Fibroblast of the conjunctiva (primary cell): ENCODE measurements around the gene OPRPN.

Experiments used
- DNase-seq: peaks from one replicate; pipeline ENCODE4 v3.0.0-alpha.2; 2010; ENCODE audit warnings: low read depth

Gene OPRPN, protein sequence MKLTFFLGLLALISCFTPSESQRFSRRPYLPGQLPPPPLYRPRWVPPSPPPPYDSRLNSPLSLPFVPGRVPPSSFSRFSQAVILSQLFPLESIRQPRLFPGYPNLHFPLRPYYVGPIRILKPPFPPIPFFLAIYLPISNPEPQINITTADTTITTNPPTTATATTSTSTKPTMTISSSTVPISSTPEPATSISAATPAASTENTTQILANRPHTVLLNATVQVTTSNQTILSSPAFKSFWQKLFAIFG

DNA sequence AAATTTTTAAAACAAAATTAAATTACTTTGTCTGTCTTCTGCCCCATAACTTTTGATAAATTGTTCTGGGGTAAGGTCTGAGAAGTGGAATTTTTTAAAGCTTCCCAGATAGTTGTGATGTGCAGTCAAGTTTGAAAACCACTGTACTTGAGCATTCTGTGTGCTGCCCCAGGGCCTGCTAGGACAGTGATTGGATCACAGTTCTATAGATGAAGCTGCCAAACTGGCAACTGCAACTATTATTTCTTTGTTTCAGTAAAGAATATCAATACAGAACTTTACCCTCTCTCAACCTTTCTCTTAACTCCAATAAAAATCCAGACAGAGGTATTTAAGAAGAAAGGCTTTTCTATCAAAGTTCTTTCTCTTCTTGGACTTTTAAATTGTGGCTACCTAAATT, at the start of gene OPRPN:
Gene OPRPN, plus strand, starts transcription at position 361 of the 400 bp plus-strand sequence. CDS start 1,346 bp downstream, outside the sequence.
- DNase-seq: no peak

DNA sequence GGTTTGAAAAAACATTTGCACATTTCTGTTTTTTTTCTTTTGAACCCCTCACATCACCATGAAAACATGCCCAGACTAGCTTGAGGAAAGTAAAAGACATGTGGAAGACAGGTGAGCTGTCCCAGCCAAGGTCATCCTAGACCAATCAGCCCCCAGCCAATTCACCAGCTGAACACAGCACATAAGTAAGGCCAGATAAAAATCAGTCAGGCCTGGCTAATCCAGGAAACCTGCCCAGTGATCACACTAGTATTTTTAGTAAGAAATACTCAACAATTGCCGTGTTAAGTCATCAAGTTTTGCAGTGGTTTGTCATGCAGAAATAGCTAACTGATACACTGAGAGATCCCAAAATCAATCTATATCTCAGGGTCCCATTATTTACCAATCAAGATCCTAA, 41.6 kb upstream of the OPRPN start:
- DNase-seq: no peak

DNA sequence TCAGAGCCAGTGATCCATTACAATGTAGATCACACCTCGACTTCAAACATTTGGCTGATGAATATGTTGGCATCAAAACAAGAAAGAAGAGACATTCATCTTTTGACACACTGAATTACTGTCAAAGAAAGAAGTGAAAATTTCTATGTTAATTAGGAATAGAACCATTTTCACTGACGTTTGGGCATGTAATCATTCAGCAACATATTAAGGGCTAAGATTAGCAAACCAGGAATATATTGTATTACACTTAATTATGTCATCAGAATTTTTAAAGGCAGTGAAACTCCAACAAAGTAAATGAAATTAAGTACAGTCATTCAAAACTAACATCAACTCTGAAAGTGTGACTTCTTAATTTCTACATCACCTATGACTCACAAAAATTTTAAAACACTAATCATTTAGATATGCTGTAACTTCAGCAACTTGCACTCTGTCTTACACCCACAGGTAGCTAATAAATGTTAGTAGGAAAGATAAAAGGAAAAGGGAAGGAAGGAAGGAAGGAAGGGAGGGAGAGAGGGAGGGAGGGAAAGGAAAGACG, 38.6 kb upstream of the OPRPN start:
- no peak for DNase-seq

DNA sequence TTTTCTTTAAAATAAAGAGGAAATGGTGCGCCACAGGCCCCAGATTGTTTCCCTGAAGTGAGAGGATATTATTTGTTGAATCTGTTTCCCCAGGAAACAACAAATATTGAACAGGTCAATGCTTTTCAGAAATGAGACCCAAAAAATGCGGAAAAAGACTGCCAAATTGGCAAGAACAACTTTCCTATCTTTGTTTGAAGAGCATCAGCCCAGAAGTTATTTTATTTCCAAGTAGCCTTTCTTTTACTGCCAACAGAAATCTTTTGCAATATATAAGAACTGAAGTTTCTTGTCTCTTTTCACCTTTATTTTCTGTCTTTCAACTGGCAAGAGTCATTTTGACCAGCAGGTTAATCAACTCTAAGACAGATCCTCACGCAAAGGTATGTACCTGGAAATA, 37.3 kb upstream of the OPRPN start, which contains the start of gene SMR3A:
Gene SMR3A, plus strand, starts transcription at position 301 of the 400 bp plus-strand sequence. CDS start 1,356 bp downstream, outside the sequence.
- no peak for DNase-seq

DNA sequence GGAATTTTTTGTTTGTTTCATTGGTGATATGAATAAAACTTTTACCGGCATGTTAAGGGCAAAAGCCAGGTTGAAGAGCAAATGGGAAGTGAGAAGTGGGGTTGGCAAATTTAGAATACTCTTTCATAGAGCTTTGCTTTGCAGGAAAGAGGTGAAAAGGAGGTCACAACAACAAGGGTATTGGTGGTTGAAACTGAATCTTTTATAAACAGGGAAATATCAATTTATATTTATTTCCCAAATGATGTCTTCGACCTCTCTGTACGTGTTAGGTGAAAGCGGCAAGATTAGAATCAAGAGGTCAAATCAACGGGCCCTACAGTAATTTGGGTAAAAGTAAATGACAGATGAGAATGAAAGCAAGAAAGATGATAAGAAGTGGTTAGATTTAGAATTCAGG, 33.7 kb upstream of the OPRPN start:
- no peak for DNase-seq

DNA sequence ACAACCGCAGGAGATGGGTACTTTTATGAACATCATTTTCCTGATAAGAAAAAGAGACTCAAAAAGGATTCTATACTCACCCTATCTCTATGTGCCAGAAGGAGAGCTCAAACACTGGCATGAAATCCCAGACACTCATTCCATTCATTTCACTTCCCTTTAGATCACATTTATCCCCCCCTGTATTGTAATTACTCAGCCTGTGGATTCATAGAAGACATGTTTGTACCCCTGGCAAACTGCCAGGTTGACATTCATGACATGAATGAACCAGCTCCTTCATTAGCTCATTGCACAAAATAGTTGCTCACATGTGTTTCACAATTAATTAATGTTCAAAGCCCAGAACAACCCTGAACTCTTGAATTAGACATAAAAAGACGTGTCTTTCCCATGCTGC, 32.3 kb upstream of the OPRPN start:
- no peak for DNase-seq

DNA sequence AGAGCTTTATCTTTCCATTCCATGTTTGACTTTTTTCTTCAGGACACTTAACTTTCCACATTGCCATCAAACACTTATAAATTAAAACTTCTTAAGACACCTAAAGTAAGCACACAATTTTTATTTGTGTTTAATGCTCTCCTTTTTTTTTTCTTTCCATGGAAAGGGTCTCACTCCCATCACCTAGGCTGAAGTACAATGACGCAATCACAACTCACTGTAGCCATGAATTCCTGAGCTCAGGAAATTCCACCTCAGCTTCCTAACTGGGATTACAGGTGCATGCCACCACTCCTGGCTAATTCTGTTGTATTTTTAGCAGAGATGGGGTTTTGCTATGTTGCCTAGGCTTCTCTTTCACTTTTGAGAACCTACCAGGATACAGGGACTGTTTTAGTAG, 29.9 kb upstream of the OPRPN start:
- no peak for DNase-seq

DNA sequence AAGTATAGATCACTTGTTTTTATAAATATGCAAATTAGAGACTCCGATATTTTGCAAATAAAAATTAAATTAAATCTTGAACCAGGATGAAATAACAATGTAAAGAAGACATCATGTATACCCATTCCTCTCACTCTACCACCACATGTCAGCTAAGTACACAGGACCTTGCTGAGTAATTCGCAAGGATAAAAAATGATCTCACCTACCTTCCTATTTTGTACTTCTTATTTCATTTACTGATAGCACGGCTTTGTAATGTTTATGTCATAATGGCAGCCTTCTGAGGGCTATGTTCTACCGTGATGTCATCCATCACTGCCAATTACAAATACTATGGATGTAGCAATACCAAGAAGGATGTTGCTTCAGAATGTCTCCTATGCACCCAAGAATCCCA, 25.8 kb upstream of the OPRPN start:
- no peak for DNase-seq

DNA sequence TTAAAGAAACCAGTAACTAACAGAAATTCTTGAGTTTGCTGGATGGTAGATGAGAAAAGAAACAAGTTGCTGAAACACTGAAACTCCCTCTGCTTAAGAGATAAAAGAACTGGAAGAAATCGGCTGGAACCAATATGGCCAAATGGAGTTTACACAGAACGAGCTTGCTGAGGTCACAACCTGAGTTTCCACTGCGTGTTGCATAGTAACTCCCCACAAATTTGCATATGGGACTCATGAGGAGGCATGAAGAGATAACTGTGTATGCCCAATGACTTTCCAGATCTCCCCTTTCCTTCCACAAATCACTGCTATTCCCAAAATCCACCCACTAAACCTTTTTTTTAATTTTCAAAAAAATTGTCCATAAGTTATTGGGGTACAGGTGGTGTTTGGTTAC, 25.0 kb upstream of the OPRPN start:
- DNase-seq: no peak

DNA sequence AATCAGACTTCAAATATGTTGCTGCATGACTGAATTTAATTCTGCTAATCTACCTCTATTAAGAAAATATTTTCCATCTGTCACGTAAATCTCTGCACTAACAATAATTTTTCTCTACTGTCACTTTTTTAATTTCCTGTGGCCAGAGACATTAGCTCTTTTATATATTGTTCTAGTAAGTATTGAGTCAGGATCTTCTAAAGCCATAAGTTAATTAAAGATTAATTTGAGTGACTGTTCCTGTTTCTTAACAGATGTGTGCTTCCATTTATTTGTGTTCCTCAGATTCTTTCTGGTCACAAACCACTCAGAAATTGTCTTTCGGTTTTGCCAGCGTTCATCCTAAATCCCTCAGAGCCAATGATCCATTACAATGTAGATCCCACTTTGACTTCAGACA, 17.2 kb upstream of the OPRPN start:
- DNase-seq: no peak

DNA sequence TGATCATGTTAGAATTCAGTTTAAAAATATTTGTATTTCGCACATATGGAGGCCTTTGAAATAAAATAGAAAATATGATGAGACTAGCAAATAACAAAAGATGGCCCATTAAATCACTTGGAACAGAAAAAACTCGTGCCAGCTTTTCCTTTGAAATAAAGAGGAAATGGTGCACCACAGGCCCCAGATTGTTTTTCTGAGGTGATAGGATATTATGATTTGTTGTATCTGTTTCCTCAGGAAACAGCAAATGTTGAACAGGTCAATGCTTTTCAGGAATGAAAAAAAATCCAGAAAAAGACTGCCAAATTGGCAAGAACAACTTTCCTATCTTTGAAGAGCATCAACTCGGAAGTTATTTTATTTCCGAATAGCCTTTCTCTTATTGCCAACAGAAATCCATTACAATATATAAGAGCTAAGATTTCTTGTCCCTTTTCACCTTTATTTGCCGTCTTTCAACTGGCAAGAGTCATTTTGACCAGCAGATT, 15.0 kb upstream of the OPRPN start, which contains the start of gene SMR3B:
Gene SMR3B, plus strand, starts transcription at position 441 of the 491 bp plus-strand sequence. CDS start 1,380 bp downstream, outside the sequence.
- DNase-seq: no peak

DNA sequence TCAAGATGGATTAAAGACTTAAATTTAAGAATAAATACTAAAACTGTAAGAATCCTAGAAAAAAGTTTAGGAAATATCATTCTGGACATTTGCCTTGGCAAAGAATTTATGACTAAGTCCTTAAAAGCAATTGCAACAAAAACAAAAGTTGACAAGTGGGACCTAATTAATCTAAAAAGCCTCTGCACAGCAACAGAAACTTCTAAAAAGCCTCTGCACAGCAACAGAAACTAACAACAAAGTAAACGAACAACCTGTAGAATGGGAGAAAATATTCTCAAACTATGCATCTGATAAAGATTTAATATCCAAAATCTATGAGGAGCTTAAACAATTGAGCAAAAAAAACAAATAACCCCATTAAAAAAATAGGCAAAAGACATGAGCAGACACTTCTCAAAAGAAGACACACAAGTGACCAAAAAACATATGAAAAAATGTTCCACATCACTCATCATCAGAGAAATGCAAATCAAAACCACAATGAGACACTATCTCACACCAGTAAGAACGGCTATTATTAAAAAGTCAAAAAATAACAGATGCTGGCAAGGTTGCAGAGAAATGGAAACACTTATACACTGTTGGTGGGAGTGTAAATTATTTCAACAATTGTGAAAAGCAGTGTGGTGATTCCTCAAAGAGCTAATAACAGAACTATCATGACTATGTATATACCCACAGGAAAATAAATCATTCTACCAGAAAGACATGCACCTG, 5.5 kb upstream of the OPRPN start:
- DNase-seq: no peak

DNA sequence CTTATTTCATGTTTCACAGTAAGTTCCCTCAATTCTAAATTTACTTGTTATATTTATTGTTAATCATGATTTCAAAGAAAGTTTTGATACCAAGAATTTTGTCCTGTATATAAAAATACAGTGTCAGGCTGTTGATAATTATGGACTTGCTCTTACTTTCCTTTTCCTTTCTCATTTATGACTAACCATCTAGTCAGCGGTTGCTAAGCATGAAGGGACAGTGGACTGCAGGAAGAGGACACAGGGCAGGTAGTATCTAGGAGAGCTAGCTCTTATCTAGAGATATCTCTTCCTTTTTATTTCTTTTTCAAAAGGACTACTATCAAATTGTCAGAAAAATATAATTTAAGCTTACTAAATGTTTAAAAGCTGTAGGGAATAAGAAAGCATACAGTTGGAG, 1.6 kb downstream of the OPRPN start:
- no peak for DNase-seq

DNA sequence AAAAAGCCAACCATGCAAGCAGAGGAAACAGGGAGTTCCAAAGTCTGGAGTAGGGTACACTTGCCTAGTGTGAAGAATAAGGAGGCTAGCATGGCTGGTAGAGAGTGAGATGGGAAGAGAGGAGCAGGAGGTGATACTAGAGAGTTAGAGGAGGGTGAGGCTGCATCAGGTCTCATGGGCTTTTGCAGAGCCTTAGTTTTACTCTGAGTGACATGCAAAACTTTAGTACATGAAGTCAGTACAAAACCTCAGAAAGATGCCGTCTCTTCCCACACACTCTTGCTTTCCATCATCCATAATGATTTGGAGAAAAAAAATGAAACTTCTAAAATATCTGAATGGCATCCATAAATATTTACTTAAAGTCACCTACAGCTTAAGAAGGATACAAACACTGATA, 5.0 kb downstream of the OPRPN start:
- DNase-seq: no peak

DNA sequence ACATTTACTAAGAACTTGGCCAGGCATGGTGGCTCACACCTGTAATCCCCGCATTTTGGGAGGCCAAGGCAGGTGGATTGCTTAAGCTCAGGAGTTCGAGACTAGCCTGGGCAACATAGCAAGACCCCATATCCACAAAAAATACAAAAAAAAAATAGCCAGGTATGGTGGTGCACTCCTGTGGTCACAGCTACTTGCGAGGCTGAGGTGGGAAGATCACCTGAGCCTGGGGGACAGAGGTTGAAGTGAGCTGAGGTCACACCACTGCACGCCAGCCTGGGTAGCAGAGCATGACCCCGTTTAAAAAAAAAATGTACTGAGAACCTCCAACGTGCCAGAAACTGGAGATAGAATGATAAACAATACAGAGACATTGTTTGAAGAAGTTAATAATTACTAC, 8.0 kb downstream of the OPRPN start:
- no peak for DNase-seq

DNA sequence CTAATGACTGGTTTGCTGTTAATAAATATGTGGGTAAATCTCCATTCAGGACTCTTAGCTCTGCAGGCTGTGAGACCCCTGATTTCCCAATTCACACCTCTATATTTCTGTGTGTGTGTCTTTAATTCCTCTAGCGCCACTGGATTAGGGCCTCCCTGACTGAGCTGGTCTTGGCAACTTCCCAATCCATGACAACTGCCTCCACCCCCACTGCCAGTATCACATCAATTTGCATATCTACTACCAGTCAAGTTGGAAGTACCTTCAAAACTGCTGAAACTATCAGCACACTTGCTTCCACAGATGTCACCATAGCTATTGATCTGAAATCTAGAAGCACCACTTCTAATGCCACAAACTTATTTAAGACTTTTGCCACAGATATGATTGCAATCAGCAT, 27.6 kb downstream of the OPRPN start:
- no peak for DNase-seq

DNA sequence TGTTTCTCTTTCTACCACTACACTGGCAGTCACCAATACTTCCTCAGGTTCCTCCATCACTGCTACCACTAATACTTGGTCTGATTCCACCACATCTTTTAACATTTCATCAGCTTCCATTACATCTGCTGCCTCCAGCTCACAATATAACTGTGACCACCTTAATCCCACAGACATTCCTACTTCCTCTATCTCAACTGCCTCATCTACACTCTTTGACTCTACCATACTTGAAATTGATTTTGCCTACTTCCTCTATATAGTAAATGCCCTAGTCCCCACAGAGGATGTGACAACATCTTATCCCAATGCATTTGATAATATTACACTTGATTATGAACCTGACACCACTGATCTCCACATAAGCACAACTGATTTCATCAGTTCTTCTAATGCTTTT, 29.0 kb downstream of the OPRPN start:
- DNase-seq: no peak

DNA sequence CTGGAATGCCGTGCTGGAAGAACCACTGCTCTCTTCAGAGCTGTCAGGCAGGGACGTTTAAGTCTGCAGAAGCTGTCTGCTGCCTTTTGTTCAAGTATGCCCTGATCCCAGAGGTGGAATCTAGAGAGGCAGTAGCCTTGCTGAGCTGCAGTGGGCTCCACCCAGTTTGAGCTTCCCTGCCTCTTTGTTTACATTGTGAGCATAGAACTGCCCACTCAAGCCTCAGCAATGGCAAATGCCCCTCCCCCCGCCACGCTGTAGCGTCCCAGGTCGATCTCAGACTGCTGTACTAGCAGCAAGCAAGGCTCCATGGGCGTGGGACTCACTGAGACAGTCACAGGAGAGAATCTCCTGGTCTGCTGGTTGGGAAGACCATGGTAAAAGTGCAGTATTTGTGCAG, 39.5 kb downstream of the OPRPN start:
- DNase-seq: no peak

DNA sequence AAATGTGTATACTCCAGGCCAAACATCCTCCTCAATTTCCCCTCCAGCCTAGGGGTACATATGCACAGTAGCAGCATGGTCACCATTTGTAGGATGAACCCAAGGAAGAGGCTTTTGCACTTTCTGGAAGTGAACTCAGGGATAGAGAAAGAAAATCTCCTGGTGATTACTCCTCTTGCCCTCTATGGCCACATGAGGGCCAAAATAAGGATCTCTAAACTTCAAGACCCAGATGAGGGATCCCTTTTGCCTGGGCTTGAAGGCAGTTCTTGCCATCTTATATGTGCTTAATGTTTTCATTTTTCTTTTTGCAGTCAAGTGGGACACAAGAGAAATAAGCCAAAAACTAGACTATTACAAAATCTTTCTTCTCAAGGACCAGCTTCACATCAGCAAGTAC, 44.7 kb downstream of the OPRPN start:
- DNase-seq: no peak

DNA sequence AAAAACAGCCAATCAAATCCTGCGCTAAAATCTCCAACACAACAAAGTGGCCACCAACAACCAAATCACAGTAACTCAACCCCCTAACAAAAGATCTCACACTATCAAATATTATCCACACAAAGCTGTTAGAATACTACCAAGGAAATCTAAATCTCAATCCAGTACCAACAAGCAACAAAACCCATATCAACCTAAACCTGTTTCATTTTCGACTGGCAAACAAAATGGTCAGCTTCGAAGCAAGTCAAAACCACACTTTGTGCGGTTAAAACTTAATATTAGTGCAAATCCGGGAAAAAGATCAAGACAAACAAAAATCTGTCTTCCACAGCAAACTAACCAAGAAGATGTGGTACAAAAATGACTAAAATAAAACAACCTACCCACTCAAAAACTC, 45.6 kb downstream of the OPRPN start:
- no peak for DNase-seq

DNA sequence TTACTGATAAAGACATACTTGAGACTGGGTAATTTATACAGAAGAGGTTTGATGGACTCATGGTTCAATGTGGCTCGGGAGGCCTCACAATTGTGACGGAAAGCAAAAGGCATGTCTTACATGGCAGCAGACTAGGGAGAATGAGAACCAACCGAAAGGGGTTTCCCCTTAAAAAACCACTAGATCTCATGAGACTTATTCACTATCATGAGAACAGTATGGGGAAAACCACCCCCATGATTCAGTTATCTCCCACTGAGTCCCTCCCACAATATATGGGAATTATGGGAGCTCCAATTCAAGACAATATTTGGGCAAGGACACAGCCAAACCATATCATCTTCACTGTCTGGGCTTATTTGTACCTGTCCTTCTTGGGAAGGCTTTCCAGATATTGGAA, 51.5 kb downstream of the OPRPN start:
- no peak for DNase-seq

DNA sequence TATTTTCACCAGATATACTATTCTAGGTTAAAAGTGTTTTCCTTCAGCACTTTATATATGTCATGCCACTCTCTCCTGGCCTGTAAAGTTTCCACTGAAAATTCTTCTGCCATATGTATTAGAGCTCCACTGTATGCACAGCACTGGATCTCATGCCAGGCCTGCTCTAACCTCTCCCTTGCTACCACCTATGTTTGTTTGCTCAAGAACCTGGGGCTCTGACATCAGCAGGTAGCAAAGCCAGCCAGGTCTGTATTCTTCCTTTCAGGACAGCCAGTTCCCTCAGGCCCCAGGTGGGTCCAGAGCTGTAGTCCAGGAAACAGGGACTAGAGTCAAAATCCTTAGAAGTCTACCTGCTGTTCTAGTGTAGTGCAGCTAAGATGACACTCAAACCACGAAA, 55.2 kb downstream of the OPRPN start:
- no peak for DNase-seq
